OCI-LY3 (cell line): Measurements from ENCODE around the gene KCNN2.

Experiments used
- EZH2phosphoT487 ChIP-seq: fragments of 200-600 bp; shearing (Covaris generic); IDR thresholded peaks from 2 replicates; pipeline ENCODE4 v1.6.1; 2018; ENCODE audit warnings: antibody characterized with exemption, mixed run types, low read depth
- TF ChIP-seq, protein P1 (sequence below): fragments of 200-600, 300-600 bp; sonication (generic); IDR thresholded peaks from 2 replicates; pipeline ENCODE4 v1.5.1; 2014; ENCODE audit warnings: antibody characterized with exemption, low read length, low read depth

DNA sequence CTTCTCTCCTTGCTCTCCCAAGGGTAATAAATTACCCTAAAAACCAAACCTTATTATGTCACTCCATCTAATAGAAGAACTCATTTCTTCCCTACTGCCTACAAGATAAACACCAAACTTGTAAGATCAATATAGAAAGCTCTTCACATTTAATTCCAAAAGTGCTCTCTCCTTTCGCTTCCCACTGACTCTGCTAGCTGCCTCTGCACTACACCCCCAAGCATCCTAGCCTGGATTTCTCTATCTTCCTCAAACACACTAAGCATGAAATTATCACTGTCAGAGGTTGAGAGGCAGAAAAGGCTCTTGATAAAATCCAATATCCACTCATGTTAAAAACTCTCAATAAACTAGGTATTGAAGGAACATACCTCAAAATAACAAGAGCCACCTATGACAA, 162.4 kb downstream of the KCNN2 start:
- TF ChIP-seq, protein P1, sequence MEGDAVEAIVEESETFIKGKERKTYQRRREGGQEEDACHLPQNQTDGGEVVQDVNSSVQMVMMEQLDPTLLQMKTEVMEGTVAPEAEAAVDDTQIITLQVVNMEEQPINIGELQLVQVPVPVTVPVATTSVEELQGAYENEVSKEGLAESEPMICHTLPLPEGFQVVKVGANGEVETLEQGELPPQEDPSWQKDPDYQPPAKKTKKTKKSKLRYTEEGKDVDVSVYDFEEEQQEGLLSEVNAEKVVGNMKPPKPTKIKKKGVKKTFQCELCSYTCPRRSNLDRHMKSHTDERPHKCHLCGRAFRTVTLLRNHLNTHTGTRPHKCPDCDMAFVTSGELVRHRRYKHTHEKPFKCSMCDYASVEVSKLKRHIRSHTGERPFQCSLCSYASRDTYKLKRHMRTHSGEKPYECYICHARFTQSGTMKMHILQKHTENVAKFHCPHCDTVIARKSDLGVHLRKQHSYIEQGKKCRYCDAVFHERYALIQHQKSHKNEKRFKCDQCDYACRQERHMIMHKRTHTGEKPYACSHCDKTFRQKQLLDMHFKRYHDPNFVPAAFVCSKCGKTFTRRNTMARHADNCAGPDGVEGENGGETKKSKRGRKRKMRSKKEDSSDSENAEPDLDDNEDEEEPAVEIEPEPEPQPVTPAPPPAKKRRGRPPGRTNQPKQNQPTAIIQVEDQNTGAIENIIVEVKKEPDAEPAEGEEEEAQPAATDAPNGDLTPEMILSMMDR = no peak
- no peak for TF ChIP-seq EZH2phosphoT487
